H9 (cell line): ENCODE data around the gene STT3B. TPM values are rescaled to one million over a fixed set of nuclear protein-coding genes. Genes with fewer than 3 reads are reported as not detected.

Experiments
- DNase-seq: peaks from one replicate; pipeline ENCODE4 v3.0.0-alpha.2; 2017
- H2AFZ ChIP-seq: one replicate; pipeline ENCODE4 v1.6.1; 2013; ENCODE audit warnings: mild to moderate bottlenecking, low read length, control low read depth, moderate library complexity
- H2AK5ac ChIP-seq: 2 replicates; pipeline ENCODE4 v1.6.1; 2013; ENCODE audit warnings: low read length, control low read depth, mixed read lengths; ENCODE audit not compliant: insufficient read length
- H2BK120ac ChIP-seq: one replicate; pipeline ENCODE4 v1.6.1; 2013; ENCODE audit warnings: low read depth, mild to moderate bottlenecking, low read length, control low read depth, inconsistent platforms; ENCODE audit not compliant: poor library complexity, severe bottlenecking
- H2BK12ac ChIP-seq: 2 replicates; pipeline ENCODE4 v1.6.1; 2013; ENCODE audit warnings: low read length, control low read depth, mixed read lengths, low read depth; ENCODE audit not compliant: insufficient read length
- H2BK15ac ChIP-seq: 2 replicates; pipeline ENCODE4 v1.6.1; 2013; ENCODE audit warnings: low read depth, low read length, control low read depth
- H2BK20ac ChIP-seq: one replicate; pipeline ENCODE4 v1.6.1; 2013; ENCODE audit warnings: low read depth, mild to moderate bottlenecking, low read length, control low read depth, inconsistent platforms; ENCODE audit not compliant: poor library complexity, severe bottlenecking
- H2BK5ac ChIP-seq: 2 replicates; pipeline ENCODE4 v1.6.1; 2013; ENCODE audit warnings: low read length, control low read depth, mixed read lengths; ENCODE audit not compliant: insufficient read length
- H3K14ac ChIP-seq: 2 replicates; pipeline ENCODE4 v1.6.1; 2013; ENCODE audit warnings: low read length, control low read depth; ENCODE audit not compliant: insufficient read depth
- H3K18ac ChIP-seq: 2 replicates; pipeline ENCODE4 v1.6.1; 2013; ENCODE audit warnings: low read depth, mild to moderate bottlenecking, mixed read lengths, low read length, control low read depth; ENCODE audit not compliant: insufficient read length
- H3K23ac ChIP-seq: 2 replicates; pipeline ENCODE4 v1.6.1; 2013; ENCODE audit warnings: low read length, control low read depth, mixed read lengths, low read depth; ENCODE audit not compliant: insufficient read length
- H3K23me2 ChIP-seq: 2 replicates; pipeline ENCODE4 v1.6.1; 2013; ENCODE audit warnings: low read depth, mild to moderate bottlenecking, mixed read lengths, low read length, control low read depth; ENCODE audit not compliant: insufficient read length, poor library complexity, severe bottlenecking
- H3K27ac ChIP-seq: 2 replicates; pipeline ENCODE4 v1.5.1; 2013; ENCODE audit warnings: low read length, control low read depth, mixed read lengths, low read depth; ENCODE audit not compliant: insufficient read length
- H3K27me3 ChIP-seq: 2 replicates; pipeline ENCODE4 v1.6.1; 2013; ENCODE audit warnings: low read length, control low read depth, inconsistent platforms; ENCODE audit not compliant: insufficient read depth
- H3K4ac ChIP-seq: 2 replicates; pipeline ENCODE4 v1.6.1; 2013; ENCODE audit warnings: low read depth, mild to moderate bottlenecking, control low read depth, inconsistent platforms, low read length, moderate library complexity
- H3K4me1 ChIP-seq: 2 replicates; pipeline ENCODE4 v1.6.1; 2013; ENCODE audit warnings: low read length, control low read depth, inconsistent platforms; ENCODE audit not compliant: insufficient read depth
- H3K4me2 ChIP-seq: 2 replicates; pipeline ENCODE4 v1.6.1; 2013; ENCODE audit warnings: low read length, control low read depth, mixed read lengths; ENCODE audit not compliant: insufficient read length, insufficient read depth
- H3K56ac ChIP-seq: 2 replicates; pipeline ENCODE4 v1.6.1; 2013; ENCODE audit warnings: low read depth, mild to moderate bottlenecking, mixed read lengths, low read length, control low read depth; ENCODE audit not compliant: insufficient read length
- H3K79me1 ChIP-seq: 2 replicates; pipeline ENCODE4 v1.6.1; 2013; ENCODE audit warnings: low read depth, mild to moderate bottlenecking, moderate library complexity, low read length, control low read depth, inconsistent platforms; ENCODE audit not compliant: insufficient read depth, poor library complexity, severe bottlenecking
- H3K79me2 ChIP-seq: 2 replicates; pipeline ENCODE4 v1.6.1; 2013; ENCODE audit warnings: low read length, control low read depth, inconsistent platforms; ENCODE audit not compliant: insufficient read depth
- H3K9ac ChIP-seq: 2 replicates; pipeline ENCODE4 v1.6.1; 2013; ENCODE audit warnings: low read length, control low read depth, mixed read lengths; ENCODE audit not compliant: insufficient read length; ENCODE audit errors: extremely low read depth
- H3K9me3 ChIP-seq: one replicate; pipeline ENCODE4 v1.6.1; 2013; ENCODE audit warnings: low read depth, low read length, inconsistent platforms; ENCODE audit not compliant: control insufficient read depth
- H3T11ph ChIP-seq: one replicate; pipeline ENCODE4 v1.6.1; 2013; ENCODE audit warnings: mild to moderate bottlenecking, low read length, control low read depth, inconsistent platforms
- H4K20me1 ChIP-seq: one replicate; pipeline ENCODE4 v1.6.1; 2013; ENCODE audit not compliant: control insufficient read depth, insufficient read length, insufficient read depth
- H4K5ac ChIP-seq: 2 replicates; pipeline ENCODE4 v1.6.1; 2013; ENCODE audit warnings: low read depth, mild to moderate bottlenecking, mixed read lengths, low read length, control low read depth; ENCODE audit not compliant: insufficient read length
- H4K8ac ChIP-seq: replicated peaks from 2 replicates; pipeline ENCODE4 v1.6.1; 2013; ENCODE audit warnings: low read length, control low read depth, mixed read lengths, low read depth; ENCODE audit not compliant: insufficient read length
- H4K91ac ChIP-seq: 2 replicates; pipeline ENCODE4 v1.6.1; 2013; ENCODE audit warnings: low read depth, mild to moderate bottlenecking, moderate library complexity, mixed read lengths, low read length, control low read depth; ENCODE audit not compliant: insufficient read length
- H3K27ac Mint-ChIP-seq, 3 experiments: 2 replicates in 2 of 3; 3 replicates in 1 of 3; pipeline ENCODE4 v1.8.0; 2020 to 2021; ENCODE audit warnings: mixed read lengths in 3 of 3, mild to moderate bottlenecking in 1 of 3, moderate library complexity in 1 of 3
- H3K27me3 Mint-ChIP-seq: 2 replicates; pipeline ENCODE4 v1.8.0; 2021; ENCODE audit warnings: low read depth, mild to moderate bottlenecking, moderate library complexity, mixed read lengths
- H3K36me3 Mint-ChIP-seq, 3 experiments: 2 replicates in 2 of 3; 3 replicates in 1 of 3; pipeline ENCODE4 v1.8.0; 2020 to 2021; ENCODE audit warnings: low read depth in 3 of 3, mixed read lengths in 3 of 3; ENCODE audit not compliant: insufficient read depth in 1 of 3
- H3K4me1 Mint-ChIP-seq, 2 experiments: 2 replicates each; pipeline ENCODE4 v1.8.0; 2020; ENCODE audit warnings: mixed read lengths in 2 of 2
- H3K4me3 Mint-ChIP-seq, 2 experiments: 2 replicates in 1 of 2; 3 replicates in 1 of 2; pipeline ENCODE4 v1.8.0; 2020 to 2021; ENCODE audit warnings: mild to moderate bottlenecking in 2 of 2, mixed read lengths in 2 of 2, moderate library complexity in 1 of 2
- H3K9me3 Mint-ChIP-seq, 2 experiments: 2 replicates in 1 of 2; 3 replicates in 1 of 2; pipeline ENCODE4 v1.8.0; 2020; ENCODE audit warnings: mild to moderate bottlenecking in 2 of 2, mixed read lengths in 2 of 2, moderate library complexity in 1 of 2
- WGBS: extraction: QIAGEN DNeasy Blood & Tissue Kit; methylation state at CpG from one replicate; pipeline ENCODE4 v1.1.7; 2013; ENCODE audit warnings: missing lambda C conversion rate, low lambda C conversion rate, mixed read lengths; ENCODE audit not compliant: insufficient read length; ENCODE audit errors: extremely low coverage; 5-methylcytosine and 5-hydroxymethylcytosine counted together
- total RNA-seq: library from RNA; stranded (reverse); gene quantifications from 2 replicates; pipeline ENCODE4 v1.2.1, GENCODE V29; 2021
- TF ChIP-seq, protein P1 (sequence below): fragments of 200-600 bp; sonication (generic); conservative IDR thresholded peaks from 3 replicates; pipeline ENCODE4 v1.8.0; 2021; ENCODE audit warnings: antibody characterized with exemption, mild to moderate bottlenecking

The STT3B gene
- total RNA-seq, 1 experiment from 2014 or later: 79.9 TPM

DNA sequence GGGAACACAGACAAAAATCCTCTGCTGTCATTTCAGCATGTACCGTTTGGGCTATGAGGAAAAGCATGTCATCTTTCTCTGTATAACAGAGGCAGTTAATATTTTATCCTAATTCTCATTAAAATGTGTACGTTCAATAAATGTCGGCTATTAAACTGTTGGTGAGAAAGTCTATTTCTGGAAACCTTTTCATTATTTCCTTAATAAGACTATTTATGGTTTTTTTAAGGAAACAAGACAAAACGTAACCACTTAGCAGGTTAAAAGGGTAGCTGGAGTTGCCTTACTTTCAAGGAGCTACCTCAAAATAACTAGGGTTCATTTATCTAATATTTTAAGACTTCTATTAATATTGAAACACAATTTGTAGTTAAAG is 1.8 kb upstream of the STT3B start:
- H3K4me1 ChIP-seq: no peaks in the 10 kb centered on the region
- H3K56ac ChIP-seq: no peak overlapping the region
- no peaks in the 10 kb centered on the region for H3K9me3 ChIP-seq
- H3K9me3 Mint-ChIP-seq: no peaks in the 10 kb centered on the region; a peak in 1 of 5 replicates
- H2BK5ac ChIP-seq: no peak overlapping the region
- H2BK15ac ChIP-seq: no peak overlapping the region
- no peak overlapping the region for H2AK5ac ChIP-seq
- H3K23ac ChIP-seq: no peak overlapping the region
- H3K27me3 ChIP-seq: no peaks in the 10 kb centered on the region
- no peak overlapping the region for H3K4ac ChIP-seq
- no peak overlapping the region for H3K27ac ChIP-seq
- DNase-seq: no peak
- no peak overlapping the region for H3T11ph ChIP-seq
- H3K4me2 ChIP-seq: peak overlapping the region; percentile 61
- no peak overlapping the region; a peak in 3 of 5 replicates for H3K4me3 Mint-ChIP-seq
- no peak overlapping the region for H3K27ac Mint-ChIP-seq
- WGBS: no CpG with 5 or more reads among the region's 4 CpGs
- no peak overlapping the region for H2BK12ac ChIP-seq
- peaks cover 11% of the 10 kb centered on the region for H3K23me2 ChIP-seq
- H3K79me2 ChIP-seq: peaks cover 6% of the 10 kb centered on the region; the same call in 1 of the 2 replicates
- H3K79me1 ChIP-seq: no peaks in the 10 kb centered on the region
- no peak overlapping the region for H4K5ac ChIP-seq
- H4K8ac ChIP-seq: no peak overlapping the region
- peaks cover 13 to 14% of the 10 kb centered on the region in 2 experiments for H3K4me1 Mint-ChIP-seq
- no peak overlapping the region for H3K9ac ChIP-seq
- no peak overlapping the region for H3K18ac ChIP-seq
- H3K36me3 Mint-ChIP-seq: no peaks in the 10 kb centered on the region; a peak in 1 of 7 replicates
- no peak overlapping the region for H2AFZ ChIP-seq
- H4K20me1 ChIP-seq: no peaks in the 10 kb centered on the region
- no peak overlapping the region for H2BK120ac ChIP-seq
- TF ChIP-seq, protein P1, sequence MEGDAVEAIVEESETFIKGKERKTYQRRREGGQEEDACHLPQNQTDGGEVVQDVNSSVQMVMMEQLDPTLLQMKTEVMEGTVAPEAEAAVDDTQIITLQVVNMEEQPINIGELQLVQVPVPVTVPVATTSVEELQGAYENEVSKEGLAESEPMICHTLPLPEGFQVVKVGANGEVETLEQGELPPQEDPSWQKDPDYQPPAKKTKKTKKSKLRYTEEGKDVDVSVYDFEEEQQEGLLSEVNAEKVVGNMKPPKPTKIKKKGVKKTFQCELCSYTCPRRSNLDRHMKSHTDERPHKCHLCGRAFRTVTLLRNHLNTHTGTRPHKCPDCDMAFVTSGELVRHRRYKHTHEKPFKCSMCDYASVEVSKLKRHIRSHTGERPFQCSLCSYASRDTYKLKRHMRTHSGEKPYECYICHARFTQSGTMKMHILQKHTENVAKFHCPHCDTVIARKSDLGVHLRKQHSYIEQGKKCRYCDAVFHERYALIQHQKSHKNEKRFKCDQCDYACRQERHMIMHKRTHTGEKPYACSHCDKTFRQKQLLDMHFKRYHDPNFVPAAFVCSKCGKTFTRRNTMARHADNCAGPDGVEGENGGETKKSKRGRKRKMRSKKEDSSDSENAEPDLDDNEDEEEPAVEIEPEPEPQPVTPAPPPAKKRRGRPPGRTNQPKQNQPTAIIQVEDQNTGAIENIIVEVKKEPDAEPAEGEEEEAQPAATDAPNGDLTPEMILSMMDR: no peak
- no peaks in the 10 kb centered on the region for H3K27me3 Mint-ChIP-seq
- no peak overlapping the region for H4K91ac ChIP-seq
- no peak overlapping the region for H3K14ac ChIP-seq
- no peak overlapping the region for H2BK20ac ChIP-seq
